Non-pigmented ciliary epithelial cell (primary cell): ENCODE data around the gene EIF2A.
"Not testable (repeated sequence)": the region's sequence is repeated elsewhere in the genome, so short reads cannot be mapped to it uniquely, and the experiment has no call there.

Source experiments
- DNase-seq: peaks from one replicate; pipeline ENCODE4 v3.0.0-alpha.2; 2010; ENCODE audit warnings: low read depth

Gene EIF2A

GRCh38 chr3:150546226-150547044, at the start of gene EIF2A, which contains the start of gene SERP1:
Gene EIF2A, plus strand, starts transcription at chr3:150546787. Its CDS starts 16 bp downstream, at chr3:150546803.
Gene SERP1, minus strand, starts transcription at chr3:150546496. Its CDS starts 361 bp downstream, at chr3:150546135.
- DNase-seq = peak; percentile 96

GRCh38 chr3:150497956-150498355, 48.6 kb upstream of the EIF2A start:
- DNase-seq = peak; percentile 20

GRCh38 chr3:150500960-150501359, 45.6 kb upstream of the EIF2A start:
- not testable (repeated sequence) for DNase-seq

GRCh38 chr3:150503402-150504099, 43.0 kb upstream of the EIF2A start:
- DNase-seq = no peak

- DNase-seq = no peak
Observed at GRCh38 chr3:150504483-150504882, 42.1 kb upstream of the EIF2A start.

GRCh38 chr3:150508401-150508800, 38.2 kb upstream of the EIF2A start:
- DNase-seq = no peak

GRCh38 chr3:150509780-150510179, 36.8 kb upstream of the EIF2A start:
- no peak for DNase-seq

- no peak for DNase-seq
Observed at GRCh38 chr3:150511122-150511821, 35.3 kb upstream of the EIF2A start.

GRCh38 chr3:150515210-150515609, 31.4 kb upstream of the EIF2A start:
- DNase-seq = no peak

- no peak for DNase-seq
Observed at GRCh38 chr3:150519026-150519425, 27.6 kb upstream of the EIF2A start.

GRCh38 chr3:150520408-150520807, 26.2 kb upstream of the EIF2A start:
- DNase-seq = no peak

- DNase-seq = no peak
Observed at GRCh38 chr3:150521463-150521862, 25.1 kb upstream of the EIF2A start.

GRCh38 chr3:150523538-150523937, 23.0 kb upstream of the EIF2A start:
- DNase-seq = no peak

- no peak for DNase-seq
Observed at GRCh38 chr3:150527464-150528255, 18.9 kb upstream of the EIF2A start.

- DNase-seq = no peak
Observed at GRCh38 chr3:150528354-150528797, 18.2 kb upstream of the EIF2A start.

GRCh38 chr3:150531775-150532174, 14.8 kb upstream of the EIF2A start:
- DNase-seq = no peak

GRCh38 chr3:150535204-150535603, 11.4 kb upstream of the EIF2A start:
- DNase-seq = no peak

- DNase-seq = no peak
Observed at GRCh38 chr3:150538324-150539208, 8.0 kb upstream of the EIF2A start.

- no peak for DNase-seq
Observed at GRCh38 chr3:150540297-150540696, 6.3 kb upstream of the EIF2A start.

- DNase-seq = no peak
Observed at GRCh38 chr3:150540991-150541390, 5.6 kb upstream of the EIF2A start.

- DNase-seq = no peak
Observed at GRCh38 chr3:150543128-150543527, 3.5 kb upstream of the EIF2A start.
